Neuronal stem cell (in vitro differentiated cells): ENCODE data around the gene PHRF1.

Source experiments
- DNase-seq: peaks from one replicate; pipeline ENCODE4 v3.0.0-alpha.2; 2013; ENCODE audit warnings: low spot score
- H2AFZ ChIP-seq: one replicate; pipeline ENCODE4 v1.6.1; 2013; ENCODE audit warnings: mild to moderate bottlenecking, low read length, inconsistent platforms
- H2AK5ac ChIP-seq: 2 replicates; pipeline ENCODE4 v1.6.1; 2013; ENCODE audit warnings: low read depth, mild to moderate bottlenecking, inconsistent platforms, low read length, moderate library complexity, mixed read lengths
- H2BK120ac ChIP-seq: 2 replicates; pipeline ENCODE4 v1.6.1; 2013; ENCODE audit warnings: low read depth, mild to moderate bottlenecking, inconsistent platforms, low read length, moderate library complexity, mixed read lengths
- H2BK12ac ChIP-seq: one replicate; pipeline ENCODE4 v1.6.1; 2013; ENCODE audit warnings: low read length, inconsistent platforms
- H2BK15ac ChIP-seq: 2 replicates; pipeline ENCODE4 v1.6.1; 2013; ENCODE audit warnings: mild to moderate bottlenecking, low read length, inconsistent platforms, mixed read lengths
- H2BK5ac ChIP-seq: one replicate; pipeline ENCODE4 v1.6.1; 2013; ENCODE audit warnings: inconsistent platforms, mild to moderate bottlenecking, low read length, moderate library complexity
- H3K14ac ChIP-seq: one replicate; pipeline ENCODE4 v1.6.1; 2013; ENCODE audit warnings: low read length, inconsistent platforms
- H3K18ac ChIP-seq: 2 replicates; pipeline ENCODE4 v1.6.1; 2013; ENCODE audit warnings: low read length, inconsistent platforms
- H3K23ac ChIP-seq: 2 replicates; pipeline ENCODE4 v1.6.1; 2013; ENCODE audit warnings: low read depth, mild to moderate bottlenecking, mixed read lengths, low read length, inconsistent platforms; ENCODE audit not compliant: poor library complexity
- H3K27ac ChIP-seq: replicated peaks from 3 replicates; pipeline ENCODE4 v1.5.1; 2013; ENCODE audit warnings: low read length, inconsistent platforms
- H3K27me3 ChIP-seq, 3 experiments: 2 replicates each; pipeline ENCODE4 v1.6.1; 2013; ENCODE audit warnings: low read length in 3 of 3, mild to moderate bottlenecking in 2 of 3, inconsistent platforms in 1 of 3, low read depth in 1 of 3, mixed read lengths in 1 of 3, moderate library complexity in 1 of 3; ENCODE audit not compliant: control insufficient read depth in 3 of 3, insufficient read depth in 3 of 3
- H3K36me3 ChIP-seq, 2 donors: replicated peaks in 1 of 2; 2 replicates each; pipeline ENCODE4 v1.6.1; 2013; ENCODE audit warnings: low read length in 2 of 2; ENCODE audit not compliant: control insufficient read depth in 2 of 2, insufficient read depth in 2 of 2
- H3K4ac ChIP-seq: 2 replicates; pipeline ENCODE4 v1.6.1; 2013; ENCODE audit warnings: inconsistent platforms, mild to moderate bottlenecking, low read length, moderate library complexity
- H3K4me1 ChIP-seq, 2 donors: 1 replicate in 1 of 2; 2 replicates in 1 of 2; pipeline ENCODE4 v1.6.1; 2013; ENCODE audit warnings: low read length in 2 of 2, low read depth in 1 of 2; ENCODE audit not compliant: control insufficient read depth in 2 of 2, insufficient read depth in 1 of 2
- H3K4me2 ChIP-seq: one replicate; pipeline ENCODE4 v1.6.1; 2013; ENCODE audit warnings: mild to moderate bottlenecking, low read length, inconsistent platforms; ENCODE audit not compliant: insufficient read depth, poor library complexity, severe bottlenecking
- H3K4me3 ChIP-seq, 2 donors: 2 replicates each; pipeline ENCODE4 v1.5.1; 2013; ENCODE audit warnings: low read length in 2 of 2, mild to moderate bottlenecking in 2 of 2, inconsistent platforms in 1 of 2, moderate library complexity in 1 of 2
- H3K79me1 ChIP-seq: one replicate; pipeline ENCODE4 v1.6.1; 2013; ENCODE audit warnings: low read depth, mild to moderate bottlenecking, inconsistent platforms, low read length, moderate library complexity
- H3K9ac ChIP-seq: one replicate; pipeline ENCODE4 v1.6.1; 2013; ENCODE audit warnings: mild to moderate bottlenecking, low read depth, low read length, inconsistent platforms; ENCODE audit not compliant: poor library complexity
- H3K9me3 ChIP-seq, 2 donors: replicated peaks in 1 of 2; 2 replicates each; pipeline versions ENCODE3 to v1.6.1; 2013; ENCODE audit warnings: low read length in 2 of 2, mild to moderate bottlenecking in 2 of 2, inconsistent platforms in 1 of 2, low read depth in 1 of 2, mixed read lengths in 1 of 2, moderate library complexity in 1 of 2; ENCODE audit not compliant: control insufficient read depth in 2 of 2, insufficient read depth in 1 of 2
- H4K8ac ChIP-seq: one replicate; pipeline ENCODE4 v1.6.1; 2013; ENCODE audit warnings: low read depth, mild to moderate bottlenecking, inconsistent platforms, low read length, moderate library complexity
- H4K91ac ChIP-seq: one replicate; pipeline ENCODE4 v1.6.1; 2013; ENCODE audit warnings: low read length, low read depth, mild to moderate bottlenecking, inconsistent platforms; ENCODE audit not compliant: poor library complexity
- WGBS, 2 donors: extraction: QIAGEN DNeasy Blood & Tissue Kit; methylation state at CpG; one replicate each; pipeline ENCODE4 v1.1.7; 2013; ENCODE audit warnings: missing lambda C conversion rate in 2 of 2, mixed read lengths in 1 of 2; ENCODE audit not compliant: insufficient read length in 2 of 2, insufficient replicate concordance in 1 of 2; ENCODE audit errors: extremely low coverage in 2 of 2; 5-methylcytosine and 5-hydroxymethylcytosine counted together

PHRF1 gene

DNA sequence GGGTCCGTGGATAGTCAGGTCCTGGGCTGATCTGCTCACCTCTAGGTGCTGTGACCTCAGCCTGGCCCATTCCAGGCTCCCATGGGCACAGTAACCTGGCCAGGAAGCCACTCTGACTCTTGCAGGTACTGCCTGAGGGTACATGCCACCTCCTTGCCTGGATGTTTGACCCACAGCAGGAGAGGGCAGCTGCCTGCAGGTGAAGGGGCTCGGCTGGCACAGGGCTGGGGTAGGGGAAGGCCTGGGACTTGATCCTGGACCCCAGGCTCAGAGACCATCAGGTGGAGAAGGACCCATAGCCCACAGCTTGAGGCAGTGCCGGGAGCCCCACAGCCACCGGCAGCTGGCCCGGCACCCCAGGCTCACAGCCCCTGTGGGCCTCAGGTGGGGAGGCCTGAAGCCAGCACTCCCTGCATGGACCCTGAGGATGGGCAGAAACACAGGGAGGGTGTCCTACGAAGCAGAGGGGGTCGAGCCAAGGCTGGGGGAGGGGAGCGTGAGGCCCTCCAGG lies 36.2 kb upstream of the PHRF1 start:
- H2BK15ac ChIP-seq, result peak overlapping the region; percentile 67
- H3K36me3 ChIP-seq, result no peaks in the 10 kb centered on the region
- no peak overlapping the region for H3K4me3 ChIP-seq
- H4K8ac ChIP-seq, result no peak overlapping the region
- peaks cover 3% of the 10 kb centered on the region for H3K79me1 ChIP-seq
- H3K18ac ChIP-seq, result peak overlapping the region; percentile 27
- WGBS, 2 donors, result no CpG with 5 or more reads among the region's 8 CpGs
- H3K4ac ChIP-seq, result peak overlapping the region; percentile 53
- H3K4me1 ChIP-seq, result peaks cover 12 to 19% of the 10 kb centered on the region in 2 donors
- peak overlapping the region; percentile 63 for H3K14ac ChIP-seq
- DNase-seq, result no peak
- peaks cover 0 to 27% (median 4%) of the 10 kb centered on the region in 3 experiments for H3K27me3 ChIP-seq
- peak overlapping the region; percentile 75 for H2BK12ac ChIP-seq
- H2AK5ac ChIP-seq, result peak overlapping the region; percentile 99
- peak overlapping the region; percentile 40 for H2AFZ ChIP-seq
- no peak overlapping the region for H2BK120ac ChIP-seq
- H3K4me2 ChIP-seq, result no peak overlapping the region
- peak overlapping the region; percentile 81 for H3K9ac ChIP-seq
- H3K27ac ChIP-seq, result no peak overlapping the region
- no peak overlapping the region for H3K23ac ChIP-seq
- no peaks in the 10 kb centered on the region for H3K9me3 ChIP-seq
- peak overlapping the region; percentile 42 for H2BK5ac ChIP-seq
- H4K91ac ChIP-seq, result peak overlapping the region; percentile 72

DNA sequence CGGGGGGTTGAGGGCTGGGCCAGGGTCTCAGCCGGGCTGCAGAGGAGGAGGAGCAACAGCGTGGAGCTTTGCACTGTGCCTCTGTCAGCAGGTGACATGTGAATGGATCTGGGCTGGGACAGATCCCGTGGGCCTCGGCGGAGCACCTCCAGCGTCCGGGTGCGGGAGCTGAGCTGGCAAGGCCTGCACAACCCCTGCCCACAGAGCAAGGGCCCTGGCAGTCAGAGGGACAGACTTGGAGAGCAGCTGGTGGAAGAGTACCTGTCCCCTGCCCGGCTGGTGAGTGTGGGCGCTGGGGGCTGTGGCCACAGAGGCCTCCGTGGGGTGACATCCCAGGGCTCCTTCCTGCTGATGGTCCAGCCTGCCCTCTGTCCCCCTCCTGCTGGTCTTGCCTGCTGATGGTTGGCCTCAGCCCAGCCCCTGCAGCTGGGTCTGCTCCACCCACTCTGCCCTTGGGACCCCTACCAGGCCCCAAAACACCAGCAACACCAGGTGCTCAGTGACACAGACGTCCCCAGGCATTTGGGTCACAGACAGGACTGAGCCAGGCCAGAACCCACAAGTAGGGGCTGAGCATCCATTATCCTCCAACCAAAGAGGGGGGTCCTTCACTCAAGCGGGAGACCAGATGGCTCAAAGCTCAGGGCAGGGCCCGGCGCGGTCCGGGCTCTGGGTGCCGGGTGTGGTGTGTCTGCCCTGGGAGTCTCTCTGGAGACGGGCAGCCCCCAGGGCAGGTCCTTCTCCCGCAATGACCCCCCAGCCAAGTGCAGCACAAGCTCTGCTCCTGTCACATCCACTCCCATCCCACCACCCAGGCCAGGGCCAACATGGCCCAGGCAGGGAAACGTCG lies 35.5 kb upstream of the PHRF1 start:
- Histone ChIP-seq H2AK5ac (peak overlapping the region; percentile 99), H3K36me3 (no peaks in the 10 kb centered on the region), H3K27me3 (peaks cover 0 to 27% (median 4%) of the 10 kb centered on the region in 3 experiments), H2BK15ac (peak overlapping the region; percentile 67), H2BK120ac (no peak overlapping the region), H3K27ac (no peak overlapping the region), H3K18ac (peak overlapping the region; percentile 83), H4K91ac (no peak overlapping the region), H4K8ac (peak overlapping the region; percentile 43), H2BK5ac (peak overlapping the region; percentile 42), H3K4me1 (peaks cover 12 to 19% of the 10 kb centered on the region in 2 donors), H3K9me3 (no peaks in the 10 kb centered on the region), H3K4me3 (no peak overlapping the region), H3K9ac (peak overlapping the region; percentile 21), H3K4ac (no peak overlapping the region), H2AFZ (peak overlapping the region; percentile 40), H3K79me1 (peaks cover 3% of the 10 kb centered on the region), H2BK12ac (peak overlapping the region; percentile 33), H3K4me2 (no peak overlapping the region), H3K23ac (peak overlapping the region; percentile 73), H3K14ac (peak overlapping the region; percentile 39)
- DNase-seq, result no peak
- no CpG with 5 or more reads among the region's 23 CpGs for WGBS, 2 donors

DNA sequence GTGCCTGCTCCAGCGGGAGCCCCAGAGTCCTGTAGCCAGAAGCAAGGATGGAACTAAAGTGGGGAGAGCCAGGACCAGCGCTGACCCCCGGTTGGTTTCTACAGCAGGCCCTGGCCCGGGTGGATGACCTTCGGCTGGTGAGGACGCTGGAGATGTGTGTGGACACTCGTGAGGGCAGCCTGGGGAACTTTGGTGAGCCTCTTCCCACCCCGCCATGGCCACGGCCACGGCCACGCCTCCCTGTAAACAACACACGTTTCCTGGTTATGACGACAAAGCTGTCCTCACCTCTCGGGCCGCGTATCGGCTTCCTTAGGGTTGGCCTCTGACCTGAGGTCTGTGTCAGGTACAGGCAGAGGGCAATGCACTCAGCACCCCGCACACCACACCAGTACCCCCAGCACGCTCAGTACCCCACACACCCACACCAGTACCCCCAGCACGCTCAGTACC lies 34.8 kb upstream of the PHRF1 start:
- Histone ChIP-seq H3K9ac (peak overlapping the region; percentile 9), H2BK12ac (peak overlapping the region; percentile 33), H3K9me3 (no peaks in the 10 kb centered on the region), H3K27me3 (peaks cover 0 to 23% (median 4%) of the 10 kb centered on the region in 3 experiments), H3K4ac (no peak overlapping the region), H3K4me1 (peaks cover 9 to 17% of the 10 kb centered on the region in 2 donors), H3K4me2 (no peak overlapping the region), H4K8ac (no peak overlapping the region), H2BK120ac (no peak overlapping the region), H3K79me1 (peaks cover 3% of the 10 kb centered on the region), H3K18ac (no peak overlapping the region), H2BK5ac (no peak overlapping the region), H3K23ac (no peak overlapping the region), H4K91ac (no peak overlapping the region), H2AK5ac (peak overlapping the region; percentile 99), H3K27ac (no peak overlapping the region), H2AFZ (no peak overlapping the region), H2BK15ac (no peak overlapping the region), H3K36me3 (no peaks in the 10 kb centered on the region), H3K14ac (no peak overlapping the region), H3K4me3 (no peak overlapping the region)
- no CpG with 5 or more reads among the region's 20 CpGs for WGBS, 2 donors
- DNase-seq, result no peak

- no peak for DNase-seq
- no peak overlapping the region for H2AFZ ChIP-seq
- H2BK12ac ChIP-seq, result no peak overlapping the region
- H3K79me1 ChIP-seq, result no peaks in the 10 kb centered on the region
- H3K4me2 ChIP-seq, result no peak overlapping the region
- no peaks in the 10 kb centered on the region for H3K9me3 ChIP-seq
- WGBS, 2 donors, result no CpG with 5 or more reads among the region's 5 CpGs
- H3K18ac ChIP-seq, result no peak overlapping the region
- no peak overlapping the region for H2BK15ac ChIP-seq
- no peak overlapping the region for H2BK5ac ChIP-seq
- H3K27me3 ChIP-seq, result no peaks in the 10 kb centered on the region
- H4K91ac ChIP-seq, result no peak overlapping the region
- H3K4me1 ChIP-seq, result peaks cover 3 to 5% of the 10 kb centered on the region in 2 donors
- H3K23ac ChIP-seq, result peak overlapping the region; percentile 65
- no peak overlapping the region for H3K27ac ChIP-seq
- H4K8ac ChIP-seq, result no peak overlapping the region
- no peak overlapping the region for H3K14ac ChIP-seq
- H3K4ac ChIP-seq, result no peak overlapping the region
- no peak overlapping the region for H3K4me3 ChIP-seq
- H2AK5ac ChIP-seq, result peak overlapping the region; percentile 63
- H3K36me3 ChIP-seq, result no peaks in the 10 kb centered on the region
- H2BK120ac ChIP-seq, result no peak overlapping the region
- no peak overlapping the region for H3K9ac ChIP-seq
Measured at GRCh38 chr11:544817-545166, 31.5 kb upstream of the PHRF1 start.
